ENCODE measurements around the gene TUBG2.
A peak's percentile ranks its signal among the peaks of the same experiment; 100 is the strongest.
"Not testable (repeated sequence)": the region's sequence is repeated elsewhere in the genome, so short reads cannot be mapped to it uniquely, and the experiment has no call there.

TUBG2 gene

DNA sequence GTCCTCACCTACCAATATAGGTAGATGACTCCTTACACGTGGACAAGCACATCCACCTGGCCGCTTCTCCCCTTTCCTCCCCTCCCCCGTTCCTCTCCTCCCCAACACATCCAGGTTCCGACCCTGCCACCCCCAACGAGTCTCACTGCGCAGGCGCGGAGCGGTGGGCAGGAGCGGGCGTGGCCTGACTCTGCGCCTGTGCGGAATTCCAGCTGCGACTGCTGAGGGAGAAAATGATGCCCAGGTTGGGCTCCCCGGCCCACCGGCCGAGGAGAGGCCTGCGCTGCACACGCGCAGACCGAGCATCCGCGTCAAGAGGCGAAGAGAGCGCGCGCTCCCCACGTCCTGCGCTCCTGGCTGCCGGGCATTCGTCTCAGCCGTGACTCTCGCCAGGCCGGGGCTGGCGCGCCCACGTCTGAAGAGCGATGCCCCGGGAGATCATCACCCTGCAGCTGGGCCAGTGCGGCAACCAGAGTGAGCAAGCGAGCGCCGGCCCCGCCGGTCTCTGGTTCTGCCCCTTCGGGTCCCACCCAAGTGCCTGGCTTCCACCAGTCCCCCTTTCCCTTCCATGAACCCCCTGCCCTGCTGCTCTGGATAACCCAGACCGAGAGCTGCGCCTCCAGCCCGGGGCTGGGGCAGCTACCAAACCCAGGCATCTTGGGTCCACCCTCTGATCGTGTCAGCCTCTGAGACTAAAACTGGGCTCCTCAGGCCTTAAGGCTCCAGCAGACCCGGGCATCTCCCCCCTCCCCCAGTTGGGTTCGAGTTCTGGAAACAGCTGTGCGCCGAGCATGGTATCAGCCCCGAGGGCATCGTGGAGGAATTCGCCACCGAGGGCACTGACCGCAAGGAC is at the start of gene TUBG2:
TSS of gene TUBG2 (plus strand) at position 206 of the 853 bp plus-strand sequence. CDS start at position 426, 220 bp downstream.
- TF ChIP-seq, protein P1, sequence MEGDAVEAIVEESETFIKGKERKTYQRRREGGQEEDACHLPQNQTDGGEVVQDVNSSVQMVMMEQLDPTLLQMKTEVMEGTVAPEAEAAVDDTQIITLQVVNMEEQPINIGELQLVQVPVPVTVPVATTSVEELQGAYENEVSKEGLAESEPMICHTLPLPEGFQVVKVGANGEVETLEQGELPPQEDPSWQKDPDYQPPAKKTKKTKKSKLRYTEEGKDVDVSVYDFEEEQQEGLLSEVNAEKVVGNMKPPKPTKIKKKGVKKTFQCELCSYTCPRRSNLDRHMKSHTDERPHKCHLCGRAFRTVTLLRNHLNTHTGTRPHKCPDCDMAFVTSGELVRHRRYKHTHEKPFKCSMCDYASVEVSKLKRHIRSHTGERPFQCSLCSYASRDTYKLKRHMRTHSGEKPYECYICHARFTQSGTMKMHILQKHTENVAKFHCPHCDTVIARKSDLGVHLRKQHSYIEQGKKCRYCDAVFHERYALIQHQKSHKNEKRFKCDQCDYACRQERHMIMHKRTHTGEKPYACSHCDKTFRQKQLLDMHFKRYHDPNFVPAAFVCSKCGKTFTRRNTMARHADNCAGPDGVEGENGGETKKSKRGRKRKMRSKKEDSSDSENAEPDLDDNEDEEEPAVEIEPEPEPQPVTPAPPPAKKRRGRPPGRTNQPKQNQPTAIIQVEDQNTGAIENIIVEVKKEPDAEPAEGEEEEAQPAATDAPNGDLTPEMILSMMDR (IDR thresholded peaks at IDR 0.05; ENCODE audit: control insufficient read depth, extremely low read depth, insufficient read depth): no peak
- DNase-seq (ENCODE audit: low read depth): peak; percentile 67
- peak within 1 kb of the TSS; percentile 58 for H3K4me3 ChIP-seq (ENCODE audit: low read depth, low read length)

DNA sequence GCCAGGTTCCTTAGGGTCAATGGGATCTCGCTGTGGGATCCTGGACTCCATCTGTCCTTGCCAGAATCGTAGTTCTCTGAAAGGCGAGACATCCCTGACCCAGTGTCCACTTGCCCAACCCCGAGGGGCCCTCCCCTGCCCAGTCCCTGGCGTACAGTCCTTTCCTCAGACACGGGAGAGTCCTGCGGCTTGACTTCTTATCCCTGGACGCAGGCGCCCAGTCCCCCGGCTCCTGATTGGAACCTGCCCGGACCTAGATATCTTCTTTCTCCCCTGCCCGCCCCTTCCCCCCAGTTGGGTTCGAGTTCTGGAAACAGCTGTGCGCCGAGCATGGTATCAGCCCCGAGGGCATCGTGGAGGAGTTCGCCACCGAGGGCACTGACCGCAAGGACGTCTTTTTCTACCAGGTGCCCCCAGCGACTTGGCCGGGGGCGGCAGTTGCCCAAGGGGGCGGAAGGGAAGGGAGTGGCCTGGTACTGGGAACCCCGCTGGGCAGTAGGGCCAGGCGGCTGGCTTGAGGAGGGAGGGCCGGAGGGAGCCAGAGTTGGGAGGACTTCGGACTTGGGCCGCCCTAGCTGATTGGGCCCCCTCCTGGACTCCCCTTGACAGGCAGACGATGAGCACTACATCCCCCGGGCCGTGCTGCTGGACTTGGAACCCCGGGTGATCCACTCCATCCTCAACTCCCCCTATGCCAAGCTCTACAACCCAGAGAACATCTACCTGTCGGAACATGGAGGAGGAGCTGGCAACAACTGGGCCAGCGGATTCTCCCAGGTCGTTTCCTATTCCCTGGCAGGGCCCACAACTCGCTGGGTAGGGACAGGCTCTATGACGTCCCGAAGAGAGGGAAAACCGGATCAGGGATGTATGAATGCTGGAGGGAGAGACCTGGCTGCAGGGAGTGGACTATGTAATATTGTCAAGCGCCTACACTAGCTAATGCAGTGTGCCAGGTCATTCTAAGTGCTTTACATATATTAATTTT is 49.0 kb upstream of the TUBG2 start:
- H3K4me3 ChIP-seq (ENCODE audit: low read depth, low read length): peak overlapping the region; percentile 84
- DNase-seq (ENCODE audit: low read depth): peak; percentile 42

DNA sequence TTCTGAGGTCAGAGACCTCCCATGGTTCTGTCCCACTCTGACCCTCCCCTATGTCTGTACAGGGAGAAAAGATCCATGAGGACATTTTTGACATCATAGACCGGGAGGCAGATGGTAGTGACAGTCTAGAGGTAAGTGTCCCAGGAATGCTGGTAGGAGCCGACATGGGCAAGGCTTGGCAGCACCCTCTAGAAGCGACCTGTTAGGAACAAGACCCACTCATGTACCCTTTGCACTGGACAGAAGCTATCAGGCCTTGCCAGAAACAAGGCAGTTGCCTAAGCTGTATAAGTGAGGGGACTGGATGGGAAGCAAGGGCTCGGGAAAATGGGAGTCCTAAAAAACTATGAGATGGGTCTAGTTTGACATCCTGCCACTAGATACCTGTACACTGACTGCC is 47.1 kb upstream of the TUBG2 start:
- DNase-seq (ENCODE audit: low read depth): no peak
- H3K4me3 ChIP-seq (ENCODE audit: low read depth, low read length): no peak overlapping the region
- TF ChIP-seq, protein P1 (IDR thresholded peaks at IDR 0.05; ENCODE audit: control insufficient read depth, extremely low read depth, insufficient read depth): no peak

DNA sequence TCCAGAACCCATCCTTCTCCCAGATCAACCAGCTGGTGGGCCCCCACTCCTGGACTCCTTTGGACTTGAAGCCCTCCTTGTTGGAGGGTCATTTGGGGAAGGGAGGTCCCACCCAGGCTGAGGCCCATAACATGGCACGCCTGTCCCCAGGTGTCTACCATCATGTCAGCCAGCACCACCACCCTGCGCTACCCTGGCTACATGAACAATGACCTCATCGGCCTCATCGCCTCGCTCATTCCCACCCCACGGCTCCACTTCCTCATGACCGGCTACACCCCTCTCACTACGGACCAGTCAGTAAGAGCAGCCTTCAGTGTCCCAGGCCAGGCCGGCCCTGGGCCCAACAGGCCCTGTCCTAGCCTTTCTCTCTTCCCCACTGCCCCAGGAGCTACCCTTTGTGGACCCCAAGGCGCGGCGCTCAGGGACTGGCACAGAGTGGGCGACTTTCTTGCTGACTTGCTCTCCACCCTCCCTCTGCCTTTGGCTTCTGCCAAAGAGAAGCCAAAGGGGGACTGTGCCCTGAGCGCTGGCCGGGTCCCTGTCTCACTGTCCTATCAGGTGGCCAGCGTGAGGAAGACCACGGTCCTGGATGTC is 45.3 kb upstream of the TUBG2 start:
- TF ChIP-seq, protein P1 (IDR thresholded peaks at IDR 0.05; ENCODE audit: control insufficient read depth, extremely low read depth, insufficient read depth): no peak
- no peak for DNase-seq (ENCODE audit: low read depth)
- H3K4me3 ChIP-seq (ENCODE audit: low read depth, low read length): no peak overlapping the region

DNA sequence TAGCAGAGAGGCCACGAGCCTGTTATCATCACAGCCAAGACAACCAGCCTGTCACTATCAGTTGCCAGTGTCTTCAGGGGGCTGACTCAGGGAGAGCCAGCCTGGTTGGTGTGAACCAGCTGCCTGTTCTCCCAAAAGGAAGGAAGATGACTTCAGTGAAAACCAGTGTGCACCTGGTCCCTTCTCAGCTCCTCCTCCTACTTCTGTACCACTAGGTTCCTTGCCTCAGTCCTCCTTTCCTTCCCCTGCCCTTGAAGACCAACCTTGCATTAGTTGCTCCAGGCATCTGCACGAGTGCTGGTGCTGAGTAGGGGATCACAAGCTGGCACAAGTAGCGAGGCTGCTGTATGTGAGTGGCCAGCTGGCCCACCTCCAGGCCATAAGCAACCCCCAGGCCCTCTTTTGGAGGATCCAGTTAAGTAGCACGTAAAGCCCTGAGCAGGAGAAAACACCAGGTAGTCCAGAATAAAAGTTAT is 41.1 kb upstream of the TUBG2 start:
- TF ChIP-seq, protein P1 (IDR thresholded peaks at IDR 0.05; ENCODE audit: control insufficient read depth, extremely low read depth, insufficient read depth): no peak
- DNase-seq (ENCODE audit: low read depth): no peak
- H3K4me3 ChIP-seq (ENCODE audit: low read depth, low read length): no peak overlapping the region

DNA sequence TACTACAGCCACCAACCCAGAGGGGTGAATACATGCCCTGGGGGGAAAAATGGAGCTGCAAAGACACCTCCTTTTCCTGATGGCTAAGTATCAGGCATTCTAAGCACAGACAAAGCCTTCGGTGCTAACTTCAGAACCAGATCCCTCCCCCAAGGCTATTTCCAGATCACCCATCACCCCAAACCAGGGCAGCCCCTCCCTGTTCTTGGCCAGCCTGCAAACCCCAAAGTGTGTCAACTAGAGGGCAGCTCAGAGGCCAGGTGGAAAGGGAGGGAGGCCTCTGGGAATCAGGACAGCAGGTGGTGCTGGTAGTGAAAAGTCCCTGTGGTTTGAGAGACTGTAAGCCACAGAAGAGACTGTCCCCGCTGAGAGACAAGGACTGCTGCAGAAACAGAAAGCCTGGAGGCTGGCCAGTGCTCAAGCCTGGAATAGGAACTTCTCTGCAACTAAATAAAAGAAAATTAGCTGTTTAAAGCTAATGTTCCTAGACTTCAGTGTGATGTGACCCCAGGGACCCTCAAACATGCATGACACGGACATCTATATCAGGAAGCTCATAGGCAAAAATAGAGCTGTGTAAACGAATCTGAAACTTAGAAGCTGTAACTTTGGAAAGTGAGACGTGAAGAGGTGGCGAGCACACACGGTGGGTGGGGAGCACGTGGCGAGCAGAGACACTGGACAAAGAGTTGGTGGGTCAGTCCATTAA is 40.5 kb upstream of the TUBG2 start:
- H3K4me3 ChIP-seq (ENCODE audit: low read depth, low read length): no peak overlapping the region
- peak; percentile 25 for DNase-seq (ENCODE audit: low read depth)
- TF ChIP-seq, protein P1 (IDR thresholded peaks at IDR 0.05; ENCODE audit: control insufficient read depth, extremely low read depth, insufficient read depth): peak; percentile 71

DNA sequence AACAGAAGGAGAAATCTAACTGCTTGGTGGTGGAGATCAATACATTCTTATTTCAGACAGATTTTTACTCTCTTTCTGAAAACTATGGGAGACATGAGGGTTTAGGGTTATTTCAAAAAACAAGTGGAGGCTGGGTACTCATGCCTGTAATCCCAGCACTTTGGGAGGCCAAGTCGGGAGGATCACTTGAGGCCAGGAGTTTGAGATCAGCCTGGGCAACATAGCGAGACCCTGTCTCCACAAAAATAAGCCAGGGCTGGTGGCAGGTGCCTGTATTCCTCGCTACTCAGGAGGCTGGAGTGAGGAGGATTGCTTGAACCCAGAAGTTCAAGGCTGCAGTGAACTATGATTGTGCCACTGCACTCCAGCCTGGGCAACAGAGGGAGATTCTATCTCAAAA is 37.1 kb upstream of the TUBG2 start:
- H3K4me3 ChIP-seq (ENCODE audit: low read depth, low read length): not testable (repeated sequence)

More for the DNA sequence above, 37.1 kb upstream of the TUBG2 start:
- DNase-seq (ENCODE audit: low read depth): not testable (repeated sequence)
